Myocyte (in vitro differentiated cells): ENCODE results near the gene PLA2G4A. TPM values are rescaled to one million over a fixed set of nuclear protein-coding genes. Genes with fewer than 3 reads are reported as not detected.

ENCODE experiments used
- DNase-seq: peaks from one replicate; pipeline ENCODE4 v3.0.0-alpha.2; 2012; ENCODE audit warnings: low read depth
- polyA plus RNA-seq: library from polyadenylated mRNA; unstranded; fragments of >200 nt; gene quantifications from one replicate; pipeline ENCODE4 v1.2.1, GENCODE V29; 2012; ENCODE audit warnings: missing spikeins
- total RNA-seq: library from RNA; depleted of rRNA; stranded (reverse); fragments of >200 nt; gene quantifications from 2 replicates; pipeline ENCODE4 v1.2.3, GENCODE V29; 2014

The PLA2G4A gene
- not detected in 2 replicates for total RNA-seq
- not detected for polyA plus RNA-seq

GRCh38 chr1:186828611-186829454 lies at the start of gene PLA2G4A:
Gene PLA2G4A (plus strand): TSS chr1:186828949. CDS start chr1:186854355, 25,406 bp downstream.
- no peak for DNase-seq

DNA sequence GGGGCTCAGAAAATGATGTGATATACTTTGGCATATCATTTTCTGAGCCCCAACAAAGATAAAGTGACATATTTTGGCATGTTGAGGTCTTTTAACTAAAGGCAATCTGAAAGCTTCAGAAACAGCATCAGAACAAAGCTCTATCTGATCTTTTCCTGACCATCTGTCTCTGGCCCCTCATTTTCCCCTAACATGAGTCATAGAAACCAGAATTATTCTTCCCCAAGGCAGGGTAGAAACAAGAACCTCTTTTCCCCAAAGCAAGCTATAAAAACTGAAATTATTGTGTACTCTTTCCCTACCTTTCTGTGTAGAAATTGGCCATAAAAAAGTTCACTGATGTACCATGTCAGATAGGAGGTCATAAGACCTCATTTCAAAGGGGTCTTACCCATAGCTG lies 48.7 kb upstream of the PLA2G4A start:
- DNase-seq, result no peak

- DNase-seq, result no peak
Measured at GRCh38 chr1:186781730-186782129, 47.0 kb upstream of the PLA2G4A start.

DNA sequence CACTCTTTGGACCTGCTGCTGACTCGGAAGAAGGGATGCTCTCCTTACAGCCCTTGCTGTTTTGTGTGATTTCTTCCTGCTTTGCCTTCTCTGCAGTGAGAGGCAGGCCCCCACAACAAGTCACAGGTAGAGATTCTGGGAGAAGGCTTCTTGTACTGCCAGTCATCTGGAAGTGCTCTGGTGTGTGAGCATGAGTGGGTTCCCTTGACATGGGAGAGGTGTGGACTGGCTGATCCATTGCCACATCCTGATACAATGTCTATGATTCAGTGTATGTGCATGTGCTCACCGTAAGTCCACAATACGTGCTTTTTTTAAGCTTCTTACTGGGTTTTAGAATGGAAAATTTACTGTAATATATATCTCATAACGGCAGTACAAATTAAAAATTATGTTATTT lies 46.0 kb upstream of the PLA2G4A start:
- no peak for DNase-seq

- no peak for DNase-seq
Measured at GRCh38 chr1:186783193-186783592, 45.6 kb upstream of the PLA2G4A start.

GRCh38 chr1:186785503-186785902 lies 43.2 kb upstream of the PLA2G4A start:
- no peak for DNase-seq

DNA sequence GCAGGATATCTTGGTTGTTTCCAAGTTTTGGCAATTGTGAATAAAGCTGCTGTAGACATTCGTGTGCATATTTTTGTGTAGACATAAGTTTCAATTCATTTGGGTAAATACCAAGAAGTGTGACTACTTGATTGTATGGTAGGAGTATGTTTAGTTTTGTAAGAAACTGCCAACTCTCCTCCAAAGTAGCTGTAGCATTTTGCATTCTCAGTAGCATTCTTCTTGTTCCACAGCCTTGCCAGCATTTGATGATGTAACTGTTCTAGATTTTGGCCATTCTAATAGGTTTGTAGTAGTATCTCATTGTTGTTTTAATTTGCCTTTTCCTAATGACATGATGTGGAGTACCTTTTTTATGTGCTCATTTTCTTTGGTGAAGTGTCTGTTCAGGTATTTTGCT lies 38.6 kb upstream of the PLA2G4A start:
- DNase-seq, result no peak

- no peak for DNase-seq
Measured at GRCh38 chr1:186792870-186793581, 35.7 kb upstream of the PLA2G4A start.

- DNase-seq, result no peak
Measured at GRCh38 chr1:186793582-186793927, 35.2 kb upstream of the PLA2G4A start.

- DNase-seq, result no peak
Measured at GRCh38 chr1:186798960-186799688, 29.6 kb upstream of the PLA2G4A start.

GRCh38 chr1:186799689-186800054 lies 29.1 kb upstream of the PLA2G4A start:
- DNase-seq, result no peak

- DNase-seq, result no peak
Measured at GRCh38 chr1:186802388-186802787, 26.4 kb upstream of the PLA2G4A start.

DNA sequence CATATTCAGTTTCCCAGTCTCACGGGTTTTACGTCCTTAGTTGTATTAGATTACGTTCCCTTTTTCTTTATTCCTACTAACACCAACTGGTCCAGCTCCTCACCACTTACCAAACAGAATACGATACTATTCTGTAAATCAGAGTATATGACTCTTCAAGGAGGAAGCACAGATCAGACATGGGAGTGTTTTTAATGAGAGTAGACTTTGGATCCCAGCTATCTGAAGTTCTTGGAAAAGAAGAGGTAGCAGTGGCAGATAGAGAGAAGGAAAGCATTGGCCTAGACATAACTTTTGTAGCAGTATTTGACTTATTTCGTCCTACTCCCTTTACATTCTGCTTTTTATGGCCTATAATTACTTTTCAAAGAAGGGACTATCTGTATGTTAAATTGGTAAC lies 24.1 kb upstream of the PLA2G4A start:
- no peak for DNase-seq

DNA sequence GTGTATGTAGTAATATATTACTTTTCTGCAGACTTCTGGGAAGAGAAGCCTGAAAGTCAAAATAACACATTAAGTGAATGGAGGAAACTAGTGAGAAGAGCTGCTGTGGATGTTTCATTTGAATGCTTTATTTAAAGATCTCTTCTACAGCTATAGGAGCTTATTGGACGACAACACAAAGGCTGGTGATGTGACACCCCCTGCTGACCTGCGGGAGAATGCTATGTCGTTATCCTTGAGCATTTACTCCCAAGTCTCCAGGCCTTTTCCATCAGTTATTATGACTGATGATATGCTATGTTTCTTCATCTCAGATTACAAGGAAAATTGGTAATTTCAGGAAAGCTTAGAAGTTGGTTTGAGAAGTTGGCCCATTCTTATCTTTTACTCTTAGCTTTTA lies 22.3 kb upstream of the PLA2G4A start:
- no peak for DNase-seq

DNA sequence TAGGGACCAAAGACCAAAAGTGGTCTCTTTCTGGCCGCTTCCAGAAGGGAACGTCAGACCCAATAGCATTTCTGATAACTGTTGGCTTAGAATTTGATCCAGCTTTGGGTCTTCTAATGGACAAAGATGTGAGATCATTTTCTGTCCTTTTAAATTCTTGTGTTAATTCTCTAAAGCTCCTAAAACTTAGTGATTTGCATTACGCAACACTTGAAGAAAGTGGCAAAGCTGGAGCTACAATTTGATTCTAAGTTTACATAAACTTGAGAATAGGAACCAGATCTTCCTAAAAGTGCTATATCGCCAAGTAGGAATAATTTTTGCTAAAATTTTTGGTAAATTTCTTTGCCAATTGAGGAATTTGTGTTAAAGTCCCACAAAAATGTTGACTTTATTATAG lies 21.6 kb upstream of the PLA2G4A start:
- no peak for DNase-seq

GRCh38 chr1:186811892-186812291 lies 16.9 kb upstream of the PLA2G4A start:
- DNase-seq, result no peak

DNA sequence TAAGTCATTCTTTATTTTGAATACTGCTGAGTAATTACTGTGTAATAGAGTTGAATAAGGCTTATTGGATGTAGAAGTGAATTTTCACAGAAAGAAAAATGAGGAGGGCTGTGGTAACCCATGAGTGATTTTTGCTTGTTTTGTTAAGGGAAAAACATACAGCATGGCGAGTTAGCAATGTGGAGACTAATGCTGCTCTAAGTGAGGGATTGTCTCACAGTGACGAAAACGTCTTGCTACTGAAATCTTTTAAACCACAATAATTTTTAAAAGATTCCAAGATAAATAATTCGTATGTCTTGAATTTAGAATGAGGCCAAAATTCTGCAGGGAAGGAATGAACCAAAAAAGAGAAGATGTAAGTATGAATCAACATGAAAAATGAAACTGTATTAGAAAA lies 16.2 kb upstream of the PLA2G4A start:
- no peak for DNase-seq

DNA sequence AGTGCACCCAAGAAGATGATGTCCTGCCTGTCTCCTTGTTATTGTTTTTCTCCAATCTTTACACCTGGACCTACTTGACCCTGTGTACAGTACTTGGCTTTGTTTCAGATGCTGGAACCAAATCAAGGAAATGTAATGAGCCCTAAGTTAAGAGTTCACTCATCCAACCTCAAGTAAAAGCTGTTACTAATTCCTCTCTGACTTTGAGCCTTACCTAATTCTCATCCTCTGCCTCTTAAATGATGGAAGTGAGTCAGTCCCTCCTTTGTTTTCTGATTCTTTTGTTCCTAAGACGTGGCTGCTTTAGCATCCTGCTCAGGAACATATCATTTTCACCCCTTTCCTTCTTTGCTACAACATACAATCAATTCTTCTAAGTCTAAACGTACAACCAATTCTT lies 15.3 kb upstream of the PLA2G4A start:
- no peak for DNase-seq

DNA sequence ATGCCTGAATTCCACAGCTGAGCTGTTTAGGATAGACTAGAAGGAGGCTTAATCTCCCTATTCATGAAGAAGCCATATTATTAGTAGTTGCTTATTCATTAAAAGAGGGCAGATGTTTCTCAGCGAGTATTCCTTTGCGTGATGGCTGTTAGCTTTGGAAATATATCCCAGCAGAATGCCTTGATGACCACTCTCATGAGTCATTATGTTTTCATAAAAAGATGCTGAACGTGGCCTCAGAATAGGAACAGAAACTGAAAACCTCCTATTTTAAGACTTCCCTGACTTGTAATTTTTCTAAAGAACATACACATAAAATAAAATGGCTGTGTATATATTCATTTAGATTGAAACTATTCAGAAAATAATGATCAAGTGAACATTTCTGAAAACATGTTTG lies 9.6 kb upstream of the PLA2G4A start:
- no peak for DNase-seq

DNA sequence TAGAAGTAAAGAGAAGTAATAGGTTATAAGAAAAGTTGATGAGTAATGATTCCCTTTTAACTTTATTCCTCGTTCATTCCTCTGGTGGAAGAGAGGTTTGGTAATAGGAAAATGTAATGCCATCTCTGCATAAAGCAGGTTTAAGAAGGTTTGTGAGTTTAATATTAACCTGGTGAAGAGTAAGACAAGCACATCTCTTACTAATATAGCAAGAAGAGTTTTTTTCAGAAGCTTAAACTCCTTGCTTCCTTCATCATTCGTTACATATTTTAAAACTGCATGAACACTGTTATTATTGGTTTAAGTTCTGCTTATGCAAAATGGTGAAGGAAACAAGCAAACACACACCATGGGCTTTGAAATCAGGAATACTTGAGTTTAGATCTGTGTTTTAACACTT lies 9.2 kb upstream of the PLA2G4A start:
- DNase-seq, result no peak

DNA sequence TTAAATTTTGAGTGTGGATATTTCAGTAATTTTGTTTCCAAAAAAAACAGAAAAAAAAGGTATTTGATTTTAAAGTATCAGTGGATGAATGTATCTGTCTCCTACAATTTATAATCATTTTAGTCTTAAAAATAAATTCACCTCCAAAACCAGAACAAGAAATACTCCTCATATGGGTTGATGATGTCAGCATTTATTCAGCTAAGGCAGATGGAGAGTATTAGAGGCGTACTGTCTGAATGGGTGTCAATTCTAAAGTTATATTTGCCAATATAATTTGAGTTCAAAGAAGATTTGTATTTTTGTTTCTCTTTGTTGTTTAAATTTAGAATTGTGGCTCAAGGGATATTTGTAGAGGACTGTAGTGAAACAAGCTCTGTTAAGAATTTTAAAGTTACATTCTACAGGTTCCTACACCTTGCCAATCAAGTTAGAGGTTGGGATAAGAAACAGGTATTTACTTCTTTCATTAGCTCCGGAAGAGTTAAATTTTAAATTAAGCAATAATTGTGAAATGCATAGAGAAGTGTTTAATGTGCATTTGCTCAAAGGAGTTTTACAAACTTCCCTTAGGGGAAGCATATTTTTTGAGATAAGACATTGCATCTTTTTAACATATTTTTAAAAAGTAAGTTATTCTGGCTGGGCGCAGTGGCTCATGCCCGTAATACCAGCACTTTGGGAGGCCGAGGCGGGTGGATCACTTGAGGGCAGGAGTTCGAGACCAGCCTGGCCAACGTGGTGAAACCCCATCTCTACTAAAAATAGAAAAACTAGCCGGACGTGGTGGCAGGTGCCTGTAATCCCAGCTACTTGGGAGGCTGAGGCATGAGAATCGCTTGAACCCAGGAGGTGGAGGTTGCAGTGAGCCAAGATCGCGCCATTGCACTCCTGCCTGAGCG lies 1.2 kb downstream of the PLA2G4A start:
- DNase-seq, result no peak
